ENCODE results near the gene SFMBT2.

SFMBT2 gene

DNA sequence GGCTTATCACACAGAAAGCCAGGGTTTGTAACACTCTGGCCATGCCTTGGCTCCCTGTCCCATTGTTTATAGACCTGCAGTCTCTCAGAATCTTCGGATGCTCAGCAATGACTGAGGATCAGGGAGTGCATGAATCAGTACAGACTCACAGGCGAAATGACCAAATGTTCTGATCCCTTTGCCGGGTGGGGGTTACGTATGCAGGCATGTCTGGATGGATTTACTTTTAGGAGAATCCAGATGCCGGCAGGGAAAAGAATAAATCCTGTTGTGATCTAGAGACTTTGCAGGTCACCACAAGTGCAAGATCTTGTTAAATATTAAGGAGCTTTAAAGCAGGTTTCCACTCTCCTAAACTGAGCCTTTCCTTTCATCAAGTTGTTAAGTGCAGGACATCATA is 149.5 kb downstream of the SFMBT2 start:
- H3K27ac ChIP-seq = no peak overlapping the region
- H3K4me3 ChIP-seq = no peak overlapping the region
- DNase-seq (ENCODE audit: low spot score) = no peak
- TF ChIP-seq, protein P1, sequence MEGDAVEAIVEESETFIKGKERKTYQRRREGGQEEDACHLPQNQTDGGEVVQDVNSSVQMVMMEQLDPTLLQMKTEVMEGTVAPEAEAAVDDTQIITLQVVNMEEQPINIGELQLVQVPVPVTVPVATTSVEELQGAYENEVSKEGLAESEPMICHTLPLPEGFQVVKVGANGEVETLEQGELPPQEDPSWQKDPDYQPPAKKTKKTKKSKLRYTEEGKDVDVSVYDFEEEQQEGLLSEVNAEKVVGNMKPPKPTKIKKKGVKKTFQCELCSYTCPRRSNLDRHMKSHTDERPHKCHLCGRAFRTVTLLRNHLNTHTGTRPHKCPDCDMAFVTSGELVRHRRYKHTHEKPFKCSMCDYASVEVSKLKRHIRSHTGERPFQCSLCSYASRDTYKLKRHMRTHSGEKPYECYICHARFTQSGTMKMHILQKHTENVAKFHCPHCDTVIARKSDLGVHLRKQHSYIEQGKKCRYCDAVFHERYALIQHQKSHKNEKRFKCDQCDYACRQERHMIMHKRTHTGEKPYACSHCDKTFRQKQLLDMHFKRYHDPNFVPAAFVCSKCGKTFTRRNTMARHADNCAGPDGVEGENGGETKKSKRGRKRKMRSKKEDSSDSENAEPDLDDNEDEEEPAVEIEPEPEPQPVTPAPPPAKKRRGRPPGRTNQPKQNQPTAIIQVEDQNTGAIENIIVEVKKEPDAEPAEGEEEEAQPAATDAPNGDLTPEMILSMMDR (IDR thresholded peaks at IDR 0.05) = no peak

GRCh38 chr10:7260912-7261311 is 149.9 kb downstream of the SFMBT2 start:
- no peak overlapping the region for H3K27ac ChIP-seq
- TF ChIP-seq, protein P1 (IDR thresholded peaks at IDR 0.05) = no peak
- no peak overlapping the region for H3K4me3 ChIP-seq
- no peak for DNase-seq (ENCODE audit: low spot score)

DNA sequence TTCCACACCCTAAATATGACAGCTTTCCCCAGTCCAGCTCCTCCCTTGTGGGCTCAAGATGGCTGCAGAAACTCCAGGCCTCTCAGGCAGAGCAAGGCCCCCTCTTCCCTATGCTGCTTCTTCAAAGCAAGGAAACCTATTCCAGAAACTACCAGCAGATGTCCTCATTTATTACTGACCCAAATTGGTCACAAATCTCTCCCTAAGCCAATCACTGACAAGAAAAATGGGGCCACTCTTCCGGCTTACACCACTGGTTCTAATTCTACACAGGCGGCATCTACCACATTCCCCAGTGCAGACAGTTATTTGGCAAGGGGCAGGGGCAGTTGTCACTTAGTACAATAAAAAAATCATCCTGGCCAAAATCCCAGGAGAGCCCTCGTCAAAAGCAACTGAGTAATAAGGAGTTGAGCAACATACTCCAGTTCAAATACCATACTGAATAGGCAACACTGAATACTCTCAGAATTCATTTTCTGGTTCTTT is 150.4 kb downstream of the SFMBT2 start:
- Histone ChIP-seq H3K4me3 (no peak overlapping the region), H3K27ac (no peak overlapping the region)
- DNase-seq (ENCODE audit: low spot score) = no peak
- TF ChIP-seq, protein P1 (IDR thresholded peaks at IDR 0.05) = peak; percentile 24

- H3K4me3 ChIP-seq = no peak overlapping the region
- TF ChIP-seq, protein P1 (IDR thresholded peaks at IDR 0.05) = no peak
- no peak for DNase-seq (ENCODE audit: low spot score)
- no peak overlapping the region for H3K27ac ChIP-seq
Observed at GRCh38 chr10:7258948-7259523, 151.8 kb downstream of the SFMBT2 start.

GRCh38 chr10:7255517-7255916 is 155.3 kb downstream of the SFMBT2 start:
- Histone ChIP-seq H3K27ac (no peak overlapping the region), H3K4me3 (no peak overlapping the region)
- TF ChIP-seq, protein P1 (IDR thresholded peaks at IDR 0.05) = no peak
- no peak for DNase-seq (ENCODE audit: low spot score)

DNA sequence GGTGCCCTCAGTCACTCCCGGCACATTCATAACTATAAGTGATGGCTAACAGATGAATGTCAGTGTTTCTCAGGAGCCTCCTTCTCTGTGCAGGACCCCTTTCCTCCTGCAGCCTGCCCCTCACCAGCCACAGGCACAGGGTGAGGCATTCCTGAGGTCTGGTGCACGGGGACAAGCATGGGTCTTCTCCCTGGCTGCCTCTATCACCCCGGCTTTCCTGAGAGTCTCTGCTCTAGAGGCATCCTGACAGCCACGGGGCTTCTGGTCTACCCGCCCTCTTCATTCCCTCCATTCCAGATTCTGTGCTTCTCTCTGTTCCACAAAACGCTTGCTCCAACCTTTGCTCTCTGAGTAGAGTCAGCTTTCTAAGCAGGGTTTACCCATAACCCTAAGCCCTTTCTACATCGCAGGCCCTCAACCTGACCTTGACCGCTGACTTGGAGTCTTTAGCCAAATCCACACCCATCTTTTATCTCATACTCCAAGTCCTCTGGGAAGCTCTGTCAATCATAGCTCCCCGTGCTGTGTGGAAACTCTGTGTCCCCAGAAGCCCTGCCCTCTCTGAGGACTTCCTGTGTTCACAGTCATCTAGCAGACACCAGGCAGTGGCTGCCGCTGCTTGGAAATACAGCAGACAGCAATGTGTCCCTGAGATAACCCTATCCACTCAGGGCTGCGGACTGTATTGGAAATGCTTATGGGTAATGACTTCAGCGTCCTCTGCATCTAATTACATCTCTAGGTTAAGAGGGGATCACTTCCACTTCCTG is 159.0 kb downstream of the SFMBT2 start:
- no peak for DNase-seq (ENCODE audit: low spot score)
- Histone ChIP-seq H3K27ac (no peak overlapping the region), H3K4me3 (no peak overlapping the region)
- TF ChIP-seq, protein P1 (IDR thresholded peaks at IDR 0.05) = no peak

- TF ChIP-seq, protein P1 (IDR thresholded peaks at IDR 0.05) = no peak
- no peak for DNase-seq (ENCODE audit: low spot score)
- Histone ChIP-seq H3K4me3 (no peak overlapping the region), H3K27ac (no peak overlapping the region)
Observed at GRCh38 chr10:7250236-7250635, 160.6 kb downstream of the SFMBT2 start.

All from coronary artery (tissue), 2 donors.